ENCODE data around the gene GLYR1.

- TF ChIP-seq POLR2A (IDR thresholded peaks at IDR 0.05; ENCODE audit: low read depth, low read length) (no peak), TAF1 (IDR thresholded peaks at IDR 0.05; ENCODE audit: borderline replicate concordance, low read depth, low read length) (no peak), POLR2AphosphoS5 (IDR thresholded peaks at IDR 0.05; ENCODE audit: low read depth, low read length) (no peak)
These were observed 77.8 kb downstream of the GLYR1 start for GRCh38 chr16:4769306-4769638.

All from GM12892 (cell line).